Astrocyte of the spinal cord (primary cell): ENCODE data around the gene ZNF335.
A peak's percentile ranks its signal among the peaks of the same experiment; 100 is the strongest.

Experiments used
- DNase-seq: peaks from one replicate; pipeline ENCODE4 v3.0.0; 2011; ENCODE audit warnings: low read depth, low spot score
- H3K4me3 ChIP-seq: 2 replicates; pipeline ENCODE4 v1.5.1; 2011; ENCODE audit warnings: low read depth, mild to moderate bottlenecking, low read length, moderate library complexity
- CTCF ChIP-seq: IDR thresholded peaks from 2 replicates; pipeline ENCODE4 v1.5.1; 2012; ENCODE audit warnings: low read depth, mild to moderate bottlenecking, low read length, inconsistent platforms
- in situ Hi-C: cut with HindIII; loops from 2 replicates; pipeline ENCODE4 v1.10.0; 2017; ENCODE audit warnings: low sequenced_read_pairs

The ZNF335 gene

GRCh38 chr20:45965169-45966002 lies 6.6 kb downstream of the ZNF335 start:
- in situ Hi-C loops, result no loop called here
- no peak for DNase-seq
- H3K4me3 ChIP-seq, result no peak overlapping the region
- TF ChIP-seq CTCF, result no peak

DNA sequence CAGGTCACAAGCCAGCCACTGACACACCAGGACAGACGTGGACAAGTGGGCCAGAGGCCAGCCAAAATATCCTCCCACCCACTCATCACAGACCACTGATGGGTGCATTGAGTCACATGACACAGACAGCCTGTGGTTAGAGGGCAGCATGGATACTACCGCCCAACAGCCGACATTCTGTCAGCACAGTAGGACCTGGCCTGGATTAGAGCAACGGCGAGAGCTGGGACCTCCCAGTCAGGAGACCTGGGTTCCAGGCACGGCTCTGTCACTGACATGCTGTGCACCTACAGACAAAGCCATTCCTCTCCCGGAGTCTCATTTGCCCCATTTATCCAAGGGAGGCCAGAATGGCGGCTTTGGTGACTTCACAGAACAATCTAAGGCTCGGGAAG lies 8.0 kb downstream of the ZNF335 start:
- H3K4me3 ChIP-seq, result no peak overlapping the region
- TF ChIP-seq CTCF, result no peak
- in situ Hi-C loops, result no loop called here
- no peak for DNase-seq

DNA sequence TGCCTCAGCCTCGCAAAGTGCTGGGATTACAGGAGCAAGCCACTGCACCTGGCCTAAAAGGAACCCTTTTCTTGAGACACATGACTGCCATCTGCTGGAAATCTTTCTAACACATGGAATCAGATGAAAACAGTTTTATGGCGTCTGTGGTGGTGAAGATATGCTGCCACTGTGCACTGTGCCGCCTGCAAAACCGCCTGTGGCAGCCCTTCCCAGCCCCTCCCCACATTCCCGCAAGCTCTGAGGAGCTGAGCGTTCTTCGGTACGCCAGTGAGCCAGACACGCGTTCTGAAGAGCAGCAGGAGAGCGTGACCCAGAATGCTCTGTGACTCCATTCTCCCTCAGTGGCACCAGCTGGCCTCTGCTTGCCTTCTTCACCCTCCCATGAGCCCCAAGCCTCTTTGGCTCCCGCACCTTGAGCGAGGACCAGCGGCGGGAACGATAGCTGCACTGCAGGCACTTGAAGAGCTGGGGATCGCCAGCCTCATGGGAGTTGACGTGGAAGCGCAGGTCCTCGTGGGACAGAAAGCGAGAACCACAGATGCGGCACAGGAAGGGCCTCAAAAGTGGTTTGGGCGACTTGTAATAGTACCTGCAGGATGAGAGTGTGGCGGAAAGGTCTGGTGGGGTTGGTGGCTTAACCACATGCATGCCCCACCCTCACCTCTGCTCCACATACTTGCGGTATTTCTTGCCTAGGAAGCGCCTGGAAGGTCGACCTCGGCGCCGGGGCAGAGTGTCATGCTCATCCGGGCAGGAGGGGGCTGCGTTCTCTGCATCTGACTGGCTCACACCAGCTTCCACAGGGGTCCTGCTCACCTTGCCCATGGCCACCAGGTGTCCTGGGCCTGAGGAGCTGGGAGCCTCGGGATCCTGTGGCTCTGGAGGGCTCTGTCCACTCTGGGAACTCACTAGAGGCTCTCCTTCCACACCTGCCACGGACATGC lies 8.7 kb downstream of the ZNF335 start:
- TF ChIP-seq CTCF, result peak; percentile 26
- DNase-seq, result peak; percentile 45
- no peak overlapping the region for H3K4me3 ChIP-seq
- in situ Hi-C loops, result no loop called here

DNA sequence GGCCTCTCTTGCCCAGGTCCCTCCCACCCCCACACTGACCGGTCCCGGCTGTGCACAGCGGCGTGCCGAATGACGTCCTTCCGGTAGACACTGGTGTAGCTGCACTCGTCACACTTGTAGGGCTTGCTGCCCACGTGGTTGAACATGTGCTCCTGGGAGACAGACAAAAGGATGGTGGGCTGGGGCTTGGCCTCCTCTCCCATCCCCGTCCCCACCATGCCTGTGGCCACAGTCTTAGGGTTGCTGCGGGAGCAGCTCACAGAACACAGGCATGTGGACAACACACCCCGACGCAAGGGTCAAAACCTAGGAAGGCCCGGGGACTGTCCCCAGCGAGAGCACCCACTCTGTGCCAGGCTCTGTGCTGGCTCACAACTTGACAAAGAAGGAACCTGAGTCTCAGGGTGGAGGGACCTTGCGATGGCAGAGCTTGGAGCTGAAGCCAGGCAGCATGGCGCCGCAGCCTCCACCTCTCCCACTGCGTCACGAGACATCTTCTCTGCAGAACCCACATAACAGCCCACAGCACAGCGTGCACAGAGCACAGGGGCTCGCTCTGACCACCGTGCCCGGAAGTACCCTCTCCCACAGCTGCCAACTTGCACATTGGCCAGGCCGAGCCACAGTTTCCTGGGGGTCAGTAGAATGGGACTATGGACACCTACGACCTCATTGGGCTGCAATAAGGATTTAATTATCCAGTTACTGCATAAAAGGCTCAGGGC lies 9.8 kb downstream of the ZNF335 start:
- no peak for TF ChIP-seq CTCF
- no peak overlapping the region for H3K4me3 ChIP-seq
- no peak for DNase-seq
- in situ Hi-C loops, result no loop called here

DNA sequence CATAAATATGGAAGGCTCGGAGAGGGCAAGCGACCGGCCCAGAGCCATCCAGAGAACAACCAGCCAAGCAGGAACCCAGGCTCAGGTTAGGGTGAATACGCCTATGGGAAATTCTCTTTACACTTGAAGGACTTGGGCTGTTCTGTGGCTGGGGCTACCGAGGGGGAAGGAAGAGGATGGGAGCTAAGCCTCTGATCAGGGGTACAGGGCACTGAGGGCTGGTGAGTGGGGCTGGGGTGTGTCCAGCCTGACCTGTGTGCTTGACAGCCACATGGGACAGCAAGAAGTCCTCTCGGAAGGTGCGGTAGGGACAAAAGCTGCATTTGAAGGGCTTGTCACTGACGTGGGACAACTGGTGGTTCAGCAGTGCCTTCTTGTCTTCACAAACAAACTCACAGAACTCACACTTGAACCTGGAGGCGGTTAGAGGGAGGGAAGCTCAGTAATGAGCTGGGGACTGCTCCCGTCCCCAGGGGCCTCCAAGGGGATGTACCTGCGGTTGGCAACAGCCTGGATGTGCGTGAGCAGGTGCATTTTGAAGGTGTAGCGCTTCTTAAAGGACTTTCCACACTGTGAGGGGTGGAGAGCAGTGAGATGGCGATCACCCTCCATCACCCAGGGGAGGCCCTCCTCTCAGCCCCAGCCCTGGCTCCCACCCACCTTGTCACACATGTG lies 11.9 kb downstream of the ZNF335 start:
- DNase-seq, result no peak
- in situ Hi-C loops, result no loop called here
- H3K4me3 ChIP-seq, result no peak overlapping the region
- TF ChIP-seq CTCF, result no peak

- H3K4me3 ChIP-seq, result no peak overlapping the region
Observed at GRCh38 chr20:45959126-45959525, 12.9 kb downstream of the ZNF335 start.

More at GRCh38 chr20:45959126-45959525, 12.9 kb downstream of the ZNF335 start:
- no peak for TF ChIP-seq CTCF
- in situ Hi-C loops, result no loop called here
- no peak for DNase-seq
